Hippocampal formation (tissue), 2 donors: ENCODE measurements around the gene ANGPT4.
"Not testable (repeated sequence)": the region's sequence is repeated elsewhere in the genome, so short reads cannot be mapped to it uniquely, and the experiment has no call there.

Experiments used
- DNase-seq, 2 donors: peaks; one replicate each; lab custom pipeline; 2025; lab: John Stamatoyannopoulos, UW

The ANGPT4 gene

DNA sequence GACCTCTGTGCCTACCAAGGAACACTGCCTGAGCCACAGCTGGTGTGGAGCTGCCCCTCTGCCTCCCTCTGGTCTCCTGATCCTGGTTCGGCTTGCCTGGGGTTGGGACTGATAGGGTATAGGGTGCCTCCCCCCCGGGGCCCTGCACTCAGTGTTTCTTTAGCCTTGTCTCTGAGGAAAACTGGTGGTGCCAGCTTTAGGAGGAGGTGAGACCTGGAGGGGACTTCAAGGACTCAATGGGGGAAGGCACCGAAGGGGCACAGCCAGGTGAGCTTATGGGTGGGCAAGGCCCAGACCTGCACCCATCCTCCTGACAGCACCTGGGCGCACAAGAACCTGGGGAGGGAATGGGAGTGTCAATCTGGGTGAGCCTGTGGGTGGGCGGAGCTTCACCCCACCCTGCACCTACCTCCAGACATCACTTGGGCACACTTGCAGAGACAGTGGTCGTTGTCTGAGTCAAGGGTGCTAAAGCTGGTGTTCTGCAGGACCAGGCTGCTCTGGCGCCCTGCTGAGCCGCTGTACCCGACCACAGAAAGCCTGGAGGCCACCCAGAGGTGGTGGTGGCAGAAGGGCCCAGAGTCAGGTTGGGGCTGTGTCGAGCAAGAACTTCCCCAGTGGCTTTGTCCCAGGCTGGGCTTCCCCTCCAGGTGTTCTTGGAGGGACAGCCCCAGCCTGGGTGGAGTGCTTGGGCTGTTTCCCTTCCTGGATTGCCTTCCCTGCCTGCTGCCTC is 42.1 kb downstream of the ANGPT4 start:
- DNase-seq: no peak

- DNase-seq: no peak
Measured at GRCh38 chr20:872855-873520, 43.1 kb downstream of the ANGPT4 start.

DNA sequence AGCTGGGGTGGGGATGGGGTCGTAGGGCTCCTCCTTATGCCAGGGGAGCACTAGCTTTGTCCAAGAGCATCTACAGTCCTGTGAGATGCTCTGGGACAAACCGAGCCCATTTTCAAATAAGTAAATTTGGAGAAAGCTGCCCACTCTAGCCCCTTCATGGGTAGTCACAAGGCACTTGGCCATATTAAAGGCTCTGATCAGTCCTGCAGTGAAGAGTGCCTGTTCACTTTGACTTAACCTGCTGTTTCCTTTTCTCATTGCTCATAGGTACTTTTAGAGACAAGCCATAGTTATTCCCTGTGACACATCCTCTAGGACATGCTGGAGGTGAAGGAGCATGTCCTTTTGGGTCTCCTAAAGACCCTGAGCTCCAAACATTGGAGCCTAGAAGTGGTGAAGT is 44.2 kb downstream of the ANGPT4 start:
- DNase-seq: no peak

DNA sequence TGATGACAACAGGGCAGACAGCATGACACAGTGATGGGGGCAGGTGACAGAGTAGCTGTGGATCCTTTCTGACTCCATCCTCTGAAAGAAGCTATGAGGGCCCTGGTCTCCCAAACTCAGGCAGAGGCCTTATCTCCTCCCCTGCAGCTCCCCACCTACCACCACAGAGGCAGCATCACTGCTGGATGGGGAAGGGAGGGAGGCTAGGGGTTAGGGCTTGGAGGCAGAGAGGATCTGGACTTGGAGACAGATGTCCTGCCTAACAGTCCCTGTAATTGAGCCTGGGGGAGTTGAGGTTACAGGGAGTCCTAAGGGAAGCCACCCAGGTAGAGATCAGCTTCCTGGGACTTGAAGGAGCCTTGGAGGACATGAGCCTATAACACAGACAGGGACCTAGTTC is 44.7 kb downstream of the ANGPT4 start:
- DNase-seq: no peak

GRCh38 chr20:870758-871157 is 45.4 kb downstream of the ANGPT4 start:
- DNase-seq: no peak

DNA sequence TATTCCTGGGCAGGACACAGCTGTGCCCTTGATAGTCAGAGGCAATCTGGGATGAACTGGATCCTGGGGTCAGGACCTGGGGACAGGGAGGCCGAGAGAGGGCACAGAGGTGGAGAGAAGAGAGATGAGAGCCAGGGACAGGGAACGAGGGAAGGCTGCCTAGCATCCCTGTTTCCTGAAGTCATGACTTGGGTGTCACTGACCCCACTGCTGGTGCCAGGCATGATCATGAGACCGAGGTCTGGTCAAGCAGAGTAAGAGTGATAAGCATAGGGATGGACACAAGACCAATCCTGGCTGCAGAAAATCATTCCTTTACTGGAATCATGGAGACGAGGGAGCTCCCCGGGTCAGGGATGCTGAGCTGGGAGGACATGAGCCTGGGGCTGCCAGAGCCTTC is 46.5 kb downstream of the ANGPT4 start:
- DNase-seq: no peak

DNA sequence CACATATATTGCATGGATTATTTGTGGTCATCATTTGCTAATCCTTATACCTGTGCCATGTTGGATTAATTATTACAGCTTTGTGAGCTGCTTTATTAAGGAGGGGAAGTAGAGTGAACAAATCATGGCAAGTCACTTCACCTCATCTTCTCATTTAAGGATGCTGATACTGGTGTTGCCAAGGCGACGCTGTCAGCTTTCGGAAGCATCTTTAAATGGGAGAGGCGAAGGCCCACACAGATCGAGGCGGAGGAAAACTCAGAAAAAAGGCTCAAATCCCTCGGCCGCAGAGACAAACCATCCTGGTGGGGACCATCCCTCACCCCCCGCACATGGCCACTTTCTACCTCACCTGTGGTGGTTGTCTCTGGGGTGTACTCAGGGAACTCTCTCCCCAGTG is 47.9 kb downstream of the ANGPT4 start:
- no peak for DNase-seq

- no peak for DNase-seq
Measured at GRCh38 chr20:865440-865839, 50.7 kb downstream of the ANGPT4 start.

DNA sequence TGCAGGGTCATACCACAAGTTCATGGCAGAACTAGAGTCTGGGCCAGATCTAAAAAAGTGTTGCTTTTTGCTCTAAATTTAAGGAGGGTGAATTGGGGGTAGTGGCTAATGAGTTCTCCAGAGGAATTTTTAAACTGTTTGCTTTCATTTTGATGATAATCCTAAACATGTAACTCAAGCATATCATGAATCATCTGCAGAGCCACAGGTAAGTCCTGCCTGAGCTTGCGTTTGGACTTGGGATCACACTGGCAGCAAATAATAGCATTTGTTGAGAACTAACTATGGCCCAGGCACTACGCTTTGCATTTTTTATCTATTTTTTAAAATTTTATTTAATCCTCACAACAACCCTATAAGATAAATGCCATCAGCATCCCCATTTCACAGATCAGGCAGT is 55.2 kb downstream of the ANGPT4 start:
- DNase-seq: no peak

GRCh38 chr20:859751-860231 is 56.3 kb downstream of the ANGPT4 start:
- no peak for DNase-seq

GRCh38 chr20:858011-858410 is 58.1 kb downstream of the ANGPT4 start:
- DNase-seq: no peak

- DNase-seq: no peak
Measured at GRCh38 chr20:856361-856775, 59.8 kb downstream of the ANGPT4 start.

GRCh38 chr20:855466-856360 is 60.4 kb downstream of the ANGPT4 start:
- no peak for DNase-seq

GRCh38 chr20:854601-855000 is 61.5 kb downstream of the ANGPT4 start:
- no peak for DNase-seq

DNA sequence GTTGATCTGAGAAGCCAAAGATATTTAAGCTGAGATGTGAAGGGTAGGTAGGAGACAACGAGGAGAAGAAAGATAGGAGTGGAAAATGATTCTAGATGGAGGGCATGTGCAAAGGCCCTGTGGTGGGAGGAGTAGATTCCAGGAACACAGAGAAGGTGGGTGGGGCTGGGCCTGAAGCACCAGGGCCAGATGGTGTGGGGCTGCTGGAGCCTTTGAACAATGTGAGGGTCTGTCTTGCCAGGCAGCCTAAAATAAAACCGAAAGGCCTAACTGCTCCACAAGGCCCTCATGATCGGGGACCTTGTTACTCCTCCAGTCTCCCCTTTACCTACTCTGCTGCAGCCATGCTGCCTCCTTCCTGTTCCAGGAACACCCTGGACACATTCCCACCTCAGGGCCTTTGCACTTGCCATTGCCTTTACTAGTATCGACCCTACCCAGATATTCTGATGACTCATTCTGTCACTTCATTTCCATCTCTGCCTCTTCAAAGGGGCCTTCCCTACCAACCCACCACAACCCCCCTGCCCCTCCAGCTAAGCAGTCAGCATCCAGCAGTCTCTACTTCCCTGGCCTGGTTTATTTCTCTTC is 62.6 kb downstream of the ANGPT4 start:
- DNase-seq: no peak

- not testable (repeated sequence) for DNase-seq
Measured at GRCh38 chr20:848731-849130, 67.4 kb downstream of the ANGPT4 start.

DNA sequence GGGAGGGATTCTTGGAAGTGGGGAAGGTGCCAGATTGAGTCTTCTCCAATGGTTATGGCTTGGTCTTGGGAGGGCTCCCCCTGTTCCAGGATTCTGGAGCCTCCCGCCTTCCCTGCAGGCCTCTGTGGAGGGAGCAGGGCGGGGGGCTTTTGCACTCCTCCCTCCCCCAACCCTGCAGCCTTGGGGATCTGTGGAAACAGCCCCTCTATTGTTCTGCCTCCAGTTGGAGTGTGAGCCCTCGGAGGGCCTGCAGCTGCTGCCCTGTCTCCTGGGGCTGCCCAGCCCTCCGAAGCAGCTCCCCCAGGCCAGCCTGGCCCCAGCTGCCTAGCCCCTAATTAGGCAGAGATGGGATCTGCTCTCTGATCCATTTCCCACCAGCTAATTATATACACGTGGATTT is 67.9 kb downstream of the ANGPT4 start:
- no peak for DNase-seq

DNA sequence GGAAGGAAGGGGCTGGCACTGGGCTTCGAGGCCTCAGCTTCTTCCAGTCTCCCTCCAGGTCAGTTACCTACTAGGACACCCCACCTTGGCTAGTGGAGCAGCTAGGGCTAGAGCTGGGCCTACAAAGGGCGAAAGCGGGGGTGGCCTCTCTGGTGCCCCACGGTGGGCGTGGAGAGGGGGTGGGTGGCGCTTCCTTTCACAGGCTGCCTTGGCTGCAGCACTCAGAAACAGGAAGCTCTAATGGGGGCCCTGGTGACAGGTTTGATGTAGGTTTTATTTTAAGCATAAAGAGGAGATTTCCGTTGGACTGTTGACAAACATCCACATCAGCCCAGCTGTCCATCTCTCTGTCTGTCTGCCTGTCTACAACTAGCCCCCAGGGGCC is 69.2 kb downstream of the ANGPT4 start:
- DNase-seq: no peak

DNA sequence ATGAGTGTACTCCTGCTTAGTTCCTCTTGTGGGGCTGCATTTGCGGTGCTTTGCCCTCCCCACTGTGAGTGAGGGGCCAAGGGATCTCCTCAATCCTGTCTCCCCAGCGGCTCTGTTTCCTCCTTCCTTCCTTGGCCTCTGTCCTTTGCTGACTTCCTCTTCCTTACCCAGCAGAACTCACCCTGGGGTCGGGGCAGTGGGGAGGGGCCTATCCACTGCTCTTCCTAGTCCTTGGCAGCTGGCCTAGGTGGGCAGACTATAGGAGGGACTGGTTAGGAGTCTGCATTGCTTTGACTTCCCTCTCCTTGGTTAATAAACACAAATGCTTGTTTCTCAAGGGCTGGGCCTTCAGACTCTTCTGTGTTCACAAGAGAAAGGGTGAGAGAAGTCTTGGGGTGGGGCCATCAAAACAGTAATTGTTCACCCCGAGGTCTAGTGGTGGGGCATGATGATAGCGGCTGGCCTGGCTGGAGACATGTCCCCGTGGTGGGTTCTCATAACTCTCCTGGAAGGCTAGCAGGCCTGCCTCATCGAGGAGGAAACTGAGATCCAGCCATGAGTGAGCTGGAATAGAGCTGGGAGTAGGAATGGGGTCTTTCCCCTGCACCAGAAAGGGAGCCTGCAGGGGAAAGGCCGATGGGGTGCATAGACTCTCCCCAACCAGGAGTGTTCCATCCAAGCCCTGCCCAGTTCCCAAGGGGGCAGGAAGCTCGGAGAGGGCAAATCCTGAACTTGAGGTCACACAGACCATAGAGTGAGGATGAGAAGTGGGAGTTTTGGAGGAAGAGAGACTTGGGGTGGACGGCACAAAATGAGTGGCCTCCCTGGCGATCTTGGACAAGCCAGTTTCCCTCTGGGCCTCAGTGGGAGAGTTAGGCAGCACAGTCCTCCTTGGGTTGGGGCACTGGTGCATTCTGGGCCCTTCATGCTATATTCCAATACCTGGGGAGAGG is 69.9 kb downstream of the ANGPT4 start:
- no peak for DNase-seq

GRCh38 chr20:845226-845868 is 70.8 kb downstream of the ANGPT4 start:
- DNase-seq: no peak
